Kidney (tissue), 14 donors: ENCODE results near the gene SCGB3A1. TPM values are rescaled to one million over a fixed set of nuclear protein-coding genes. Genes with fewer than 3 reads are reported as not detected.

ENCODE experiments used
- DNase-seq, 5 donors: peaks; one replicate each; pipeline ENCODE4 v3.0.0-alpha.2; 2013 to 2020
- FAIRE-seq: peaks from 2 replicates; lab custom pipeline; 2012; peaks lifted over from hg19 to GRCh38; lab: Jason Lieb, UNC
- H3K27ac ChIP-seq, 2 donors: one replicate each; pipeline ENCODE4 v1.7.0; 2013; ENCODE audit warnings: low read depth in 2 of 2, low read length in 2 of 2, inconsistent platforms in 1 of 2
- H3K27me3 ChIP-seq: one replicate; pipeline ENCODE4 v1.7.1; 2013; ENCODE audit warnings: low read length, inconsistent platforms; ENCODE audit not compliant: control insufficient read depth, insufficient read depth
- H3K36me3 ChIP-seq, 3 donors: one replicate each; pipeline versions ENCODE4 v1.7.0 to v1.7.1; 2013; ENCODE audit warnings: low read length in 3 of 3, control low read depth in 1 of 3, inconsistent platforms in 1 of 3; ENCODE audit not compliant: insufficient read depth in 3 of 3, control insufficient read depth in 2 of 3
- H3K4me1 ChIP-seq, 3 donors: one replicate each; pipeline versions ENCODE4 v1.7.0 to v1.7.1; 2013; ENCODE audit warnings: low read length in 3 of 3, inconsistent platforms in 1 of 3, low read depth in 1 of 3; ENCODE audit not compliant: control insufficient read depth in 2 of 3, insufficient read depth in 2 of 3
- H3K4me3 ChIP-seq, 3 donors: one replicate each; pipeline versions ENCODE4 v1.7.0 to v1.8.1; 2013; ENCODE audit warnings: low read length in 3 of 3, control low read depth in 1 of 3, inconsistent platforms in 1 of 3
- H3K9ac ChIP-seq, 3 donors: one replicate each; pipeline versions ENCODE4 v1.7.0 to v1.7.1; 2013; ENCODE audit warnings: low read length in 3 of 3, control low read depth in 1 of 3, inconsistent platforms in 1 of 3
- H3K9me3 ChIP-seq, 3 donors: one replicate each; pipeline versions ENCODE4 v1.7.0 to v1.7.1; 2013; ENCODE audit warnings: low read length in 3 of 3, control low read depth in 1 of 3, inconsistent platforms in 1 of 3; ENCODE audit not compliant: control insufficient read depth in 2 of 3, insufficient read depth in 1 of 3
- CTCF ChIP-seq: IDR thresholded peaks from 3 replicates; pipeline ENCODE4 v1.5.1; 2012; ENCODE audit warnings: mild to moderate bottlenecking, moderate library complexity, borderline replicate concordance; ENCODE audit not compliant: insufficient read depth; ENCODE audit errors: extremely low read depth
- intact Hi-C: fragments of 100-400 bp; cut with DNase I; formaldehyde crosslinking; loops from one replicate; pipeline ENCODE4 v1.11.1; 2022
- polyA plus RNA-seq: library from polyadenylated mRNA; stranded (reverse); fragments of 350-450 nt; fragmentation: Illumina TruSeq; extraction: RNeasy Lipid Tissue Mini Kit (QIAGEN cat#74804); gene quantifications from one replicate; pipeline ENCODE4 v1.2.3, GENCODE V29; 2014; ENCODE audit warnings: low read depth, low replicate concordance; ENCODE audit not compliant: insufficient read depth
- total RNA-seq: library from RNA; stranded (reverse); fragmentation: NEBNext Ultra II Directional; extraction: Animal tissue kit (Norgen Biotek cat#: 25700); gene quantifications from one replicate; pipeline ENCODE4 v1.2.1, GENCODE V29; 2021
- donor health status: control.
- donor health status: control.
- donor health status: control.
- donor health status: control.
- donor health status: control.
- donor health status: DM: yes; HTN: yes; CAD: no.
- donor health status: Normal renal cell carcinoma (clear cell type).

SCGB3A1 gene
- total and polyA plus RNA-seq, 2 donors from 2014 or later = 1.1 to 2.3 TPM

DNA sequence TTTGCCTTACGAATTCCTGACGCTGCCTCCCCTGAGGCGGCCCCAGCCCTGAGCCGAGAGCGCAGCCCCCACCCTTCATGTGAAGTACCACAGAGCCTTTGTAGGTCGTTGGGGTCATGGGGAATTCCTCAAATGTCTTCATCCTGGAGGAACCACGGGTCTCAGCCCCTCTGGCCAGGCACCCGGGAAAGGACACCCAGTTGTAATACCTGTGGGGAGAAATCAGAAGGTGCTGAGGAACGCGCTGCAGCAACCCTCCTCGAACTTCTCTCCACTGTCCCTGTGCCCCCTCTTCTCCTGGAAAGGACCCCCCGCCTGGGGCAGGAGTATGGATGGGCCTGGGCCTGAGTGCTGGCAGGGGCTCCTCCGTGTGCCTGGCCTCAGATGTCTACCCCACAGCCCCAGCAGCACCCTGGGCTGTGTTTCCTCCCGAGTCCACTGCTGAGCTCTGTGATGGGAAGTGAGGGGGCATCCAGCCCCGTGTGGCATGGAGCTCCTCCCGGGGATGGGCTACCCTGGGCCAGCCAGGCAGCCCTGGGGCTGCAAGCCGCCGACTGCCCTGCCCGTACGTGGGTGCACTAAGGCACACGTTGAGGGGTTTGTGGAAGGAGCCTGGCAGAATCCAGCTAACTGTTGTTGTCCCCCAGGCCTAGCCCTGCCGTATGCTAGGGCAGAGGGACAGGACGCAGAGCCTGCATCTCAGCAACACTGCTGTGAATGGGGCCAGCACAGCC is 18.7 kb upstream of the SCGB3A1 start:
- DNase-seq (no peak), FAIRE-seq (no peak)
- H3K9ac ChIP-seq = no peak overlapping the region
- H3K4me1 ChIP-seq = no peaks in the 10 kb centered on the region
- no peak overlapping the region for H3K27ac ChIP-seq
- no peaks in the 10 kb centered on the region for H3K27me3 ChIP-seq
- no peak for TF ChIP-seq CTCF
- H3K9me3 ChIP-seq = no peaks in the 10 kb centered on the region
- intact Hi-C loops = no loop called here
- H3K4me3 ChIP-seq = no peak overlapping the region
- no peaks in the 10 kb centered on the region for H3K36me3 ChIP-seq

- DNase-seq = no peak
- no peaks in the 10 kb centered on the region for H3K36me3 ChIP-seq
- TF ChIP-seq CTCF = no peak
- H3K9me3 ChIP-seq = no peaks in the 10 kb centered on the region
- no peak overlapping the region for H3K4me3 ChIP-seq
- H3K4me1 ChIP-seq = no peaks in the 10 kb centered on the region
- no peaks in the 10 kb centered on the region for H3K27me3 ChIP-seq
- intact Hi-C loops = no loop called here
- FAIRE-seq = no peak
- H3K27ac ChIP-seq = no peak overlapping the region
- no peak overlapping the region for H3K9ac ChIP-seq
These were observed 18.1 kb upstream of the SCGB3A1 start for GRCh38 chr5:180609386-180609785.

GRCh38 chr5:180608572-180609310 is 17.4 kb upstream of the SCGB3A1 start:
- H3K36me3 ChIP-seq = no peaks in the 10 kb centered on the region
- H3K9ac ChIP-seq = no peak overlapping the region
- intact Hi-C loops = no loop called here
- no peak for TF ChIP-seq CTCF
- no peaks in the 10 kb centered on the region for H3K9me3 ChIP-seq
- no peaks in the 10 kb centered on the region for H3K27me3 ChIP-seq
- H3K27ac ChIP-seq = no peak overlapping the region
- DNase-seq (peak in 1 of 5 donors; percentile 56), FAIRE-seq (no peak)
- no peak overlapping the region for H3K4me3 ChIP-seq
- no peaks in the 10 kb centered on the region for H3K4me1 ChIP-seq
